Hematopoietic multipotent progenitor cell treated with erythropoietin and hydrocortisone succinate and interleukin-3 and kit ligand, for 4 days (in vitro differentiated cells): ENCODE results near the gene AQP10.
"Not testable (repeated sequence)": the region's sequence is repeated elsewhere in the genome, so short reads cannot be mapped to it uniquely, and the experiment has no call there.

Source experiments
- DNase-seq: peaks from one replicate; pipeline ENCODE4 v3.0.0-alpha.2; 2015

Gene AQP10

GRCh38 chr1:154320882-154321608, at the start of gene AQP10:
Gene AQP10 (plus strand): TSS chr1:154321093. CDS start chr1:154321156, 63 bp downstream.
- peak; percentile 93 for DNase-seq

DNA sequence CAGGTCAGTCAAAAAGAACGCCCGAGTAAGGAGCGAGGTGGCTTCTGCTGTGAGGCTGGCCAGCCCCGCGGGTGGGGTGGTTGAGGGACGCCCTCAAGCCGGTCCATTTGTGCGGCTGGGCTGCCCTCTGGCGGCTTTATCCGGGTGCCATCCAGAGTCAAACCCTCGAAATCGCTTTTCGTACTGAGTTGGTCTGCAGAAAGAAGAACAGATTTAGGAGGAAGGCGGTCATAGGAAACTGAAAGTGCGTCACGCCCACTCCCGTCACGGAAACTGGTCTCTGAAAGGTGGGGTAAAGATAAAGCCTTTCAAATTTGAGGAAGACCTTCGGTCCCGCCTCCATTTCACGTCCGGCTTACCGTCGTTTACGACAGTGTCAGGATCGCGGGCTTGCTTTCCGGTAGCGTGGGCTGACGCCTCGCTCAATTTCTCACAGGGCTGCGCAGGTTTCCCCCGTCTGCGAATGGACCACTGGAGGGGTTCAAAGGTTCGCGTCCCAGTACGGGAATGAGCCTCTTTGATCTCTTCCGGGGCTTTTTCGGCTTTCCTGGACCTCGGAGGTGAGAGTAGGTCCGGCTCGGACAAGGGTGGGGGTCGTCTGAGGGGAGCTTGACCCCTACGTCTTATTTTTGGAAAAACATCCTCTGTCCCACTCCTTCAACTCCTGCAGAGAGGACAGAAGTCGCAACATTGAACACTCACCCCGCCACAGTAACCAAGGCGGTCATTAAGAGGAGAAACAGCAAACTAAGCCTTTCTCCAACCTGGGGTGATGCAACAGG, 48.5 kb upstream of the AQP10 start, which contains the start of gene HAX1:
HAX1 (plus strand) TSS at position 413 of the 782 bp plus-strand sequence; CDS start at position 508, 95 bp downstream.
- DNase-seq, result peak; percentile 99

GRCh38 chr1:154272999-154273563, 47.8 kb upstream of the AQP10 start:
- no peak for DNase-seq

DNA sequence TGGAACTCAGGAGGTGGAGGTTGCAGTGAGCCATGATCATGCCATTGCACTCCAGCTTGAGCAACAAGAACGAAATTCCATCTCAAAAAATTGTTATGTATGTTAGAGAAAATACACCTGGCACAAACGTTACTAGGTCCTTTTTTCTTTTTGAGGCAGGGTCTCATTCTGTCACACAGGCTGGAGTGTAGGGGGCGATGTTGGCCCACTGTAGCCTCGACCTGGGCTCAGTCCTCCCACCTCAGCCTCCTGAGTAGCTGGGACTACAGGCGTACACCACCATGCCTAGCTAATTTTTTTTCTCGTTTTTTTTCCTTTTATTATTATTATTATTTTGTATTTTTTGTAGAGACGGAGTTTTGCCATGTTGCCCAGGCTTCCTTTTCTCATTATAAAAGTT, 44.1 kb upstream of the AQP10 start:
- peak; percentile 53 for DNase-seq

DNA sequence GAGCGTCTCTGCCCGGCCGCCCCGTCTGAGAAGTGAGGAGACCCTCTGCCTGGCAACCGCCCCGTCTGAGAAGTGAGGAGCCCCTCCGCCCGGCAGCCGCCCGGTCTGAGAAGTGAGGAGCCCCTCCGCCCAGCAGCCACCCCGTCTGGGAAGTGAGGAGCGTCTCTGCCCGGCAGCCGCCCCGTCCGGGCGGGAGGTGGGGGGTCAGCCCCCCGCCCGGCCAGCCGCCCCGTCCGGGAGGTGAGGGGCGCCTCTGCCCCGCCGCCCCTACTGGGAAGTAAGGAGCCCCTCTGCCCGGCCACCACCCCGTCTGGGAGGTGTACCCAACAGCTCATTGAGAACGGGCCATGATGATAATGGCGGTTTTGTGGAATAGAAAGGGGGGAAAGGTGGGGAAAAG, 33.3 kb upstream of the AQP10 start:
- DNase-seq, result not testable (repeated sequence)

DNA sequence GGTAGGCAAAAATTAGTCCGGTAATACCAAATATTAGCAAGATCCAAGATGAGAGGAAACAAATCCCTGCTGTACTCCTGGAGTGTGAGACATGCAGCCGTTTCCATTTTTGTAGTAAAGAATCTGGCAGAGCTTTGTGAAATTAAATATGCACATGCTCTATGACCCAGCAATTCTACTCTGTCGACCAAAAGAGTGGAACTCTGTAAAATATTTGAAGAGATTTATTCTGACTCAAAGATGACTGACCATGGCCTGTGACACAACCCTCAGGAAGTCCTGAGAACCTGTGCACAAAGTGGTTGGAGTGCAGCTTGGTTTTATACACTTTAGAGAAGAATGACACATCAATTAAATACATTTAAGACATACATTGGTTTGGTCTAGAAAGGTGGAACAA, 32.2 kb upstream of the AQP10 start:
- DNase-seq, result no peak

DNA sequence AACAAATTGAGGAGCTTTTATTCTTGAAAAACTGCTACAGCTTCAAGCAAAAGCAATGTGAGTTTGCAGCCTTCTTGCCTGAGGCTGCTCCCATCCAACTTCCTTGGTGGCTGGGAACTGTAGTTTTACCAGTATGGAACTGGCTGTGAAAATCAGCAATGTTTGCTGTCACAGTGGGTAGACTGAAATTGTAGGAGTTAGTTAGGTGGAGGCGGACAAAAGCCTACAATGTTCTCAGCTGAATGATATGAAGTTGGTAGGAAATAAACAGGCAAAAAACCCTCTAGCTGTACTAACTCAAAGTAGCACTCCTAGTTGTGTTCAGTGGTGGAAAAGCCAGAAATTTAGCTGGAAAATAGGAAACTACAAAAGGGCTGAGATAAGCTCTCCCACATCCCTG, 30.0 kb upstream of the AQP10 start:
- no peak for DNase-seq

DNA sequence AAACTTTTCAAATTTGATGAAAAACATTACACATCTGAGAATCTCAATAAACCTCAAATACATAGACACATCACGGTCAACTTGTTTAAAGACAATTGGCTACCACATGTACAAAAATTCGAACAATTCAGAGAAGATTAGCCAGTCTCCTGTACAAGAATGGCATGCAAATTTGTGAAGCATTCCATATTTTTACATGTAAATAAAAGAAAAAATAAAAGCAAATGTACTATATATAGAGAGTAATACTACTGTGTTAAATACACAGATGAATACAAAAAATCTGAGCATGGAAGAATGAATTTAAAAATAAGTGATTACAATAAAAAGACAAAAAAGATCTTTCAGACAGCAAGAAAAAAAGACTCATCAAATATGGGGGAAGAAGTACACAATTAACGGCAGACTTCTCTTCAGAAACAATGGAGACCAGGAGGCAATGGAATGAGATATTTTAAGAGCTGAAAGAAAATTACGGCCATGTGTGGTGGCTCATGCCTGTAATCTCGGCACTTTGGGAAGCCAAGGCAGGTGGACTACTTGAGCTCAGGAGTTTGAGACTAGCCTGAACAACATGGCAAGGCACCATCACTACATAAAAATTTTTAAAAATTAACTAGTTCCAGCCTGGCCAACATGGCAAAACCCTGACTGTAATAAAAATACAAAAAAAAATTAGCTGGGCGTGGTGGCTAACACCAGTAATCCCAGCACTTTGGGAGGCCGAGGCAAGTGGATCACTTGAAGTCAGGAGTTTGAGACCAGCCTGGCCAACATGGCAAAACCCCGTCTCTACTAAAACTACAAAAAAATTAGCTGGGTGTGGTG, 25.3 kb upstream of the AQP10 start:
- peak; percentile 43 for DNase-seq

DNA sequence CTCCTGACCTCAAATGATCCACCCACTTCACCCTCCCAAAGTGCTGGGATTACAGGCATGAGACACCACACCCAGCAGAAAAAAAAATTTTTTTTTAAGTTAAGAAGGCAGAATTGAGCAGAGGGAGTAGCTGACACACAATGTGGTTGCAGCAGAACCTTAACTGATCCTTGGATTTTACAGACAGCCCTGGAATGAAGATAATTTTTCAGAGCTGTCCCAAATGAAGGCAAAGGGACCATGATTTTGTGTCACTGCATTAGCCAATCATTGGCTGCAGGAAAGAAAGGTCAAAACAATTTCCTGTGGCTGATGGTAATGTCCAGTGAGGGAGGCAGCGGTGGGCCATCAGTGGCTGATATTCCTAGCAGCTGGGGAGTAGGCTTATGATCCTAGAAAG, 19.3 kb upstream of the AQP10 start:
- DNase-seq, result no peak

- DNase-seq, result no peak
These were observed 16.1 kb upstream of the AQP10 start for GRCh38 chr1:154304664-154305337.

DNA sequence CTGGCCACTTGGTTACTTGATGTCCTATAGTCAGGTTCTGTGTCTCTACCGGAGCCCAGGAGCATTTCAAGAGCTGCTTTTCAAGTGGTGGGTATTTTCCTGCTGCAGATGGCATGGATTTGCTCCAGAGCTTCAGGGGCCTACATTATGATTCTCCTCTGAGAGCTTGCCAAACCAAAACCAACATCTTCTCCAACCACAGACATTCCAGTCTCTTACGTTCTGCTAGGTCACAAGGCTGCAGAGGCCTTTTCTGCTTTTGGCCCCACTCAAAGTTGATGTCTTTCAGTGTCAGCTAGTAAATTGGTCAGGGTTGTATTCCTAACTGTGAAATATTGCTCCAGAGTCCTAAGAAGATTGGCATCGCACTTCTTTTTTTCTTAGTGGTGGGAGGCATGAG, 14.7 kb upstream of the AQP10 start:
- no peak for DNase-seq

DNA sequence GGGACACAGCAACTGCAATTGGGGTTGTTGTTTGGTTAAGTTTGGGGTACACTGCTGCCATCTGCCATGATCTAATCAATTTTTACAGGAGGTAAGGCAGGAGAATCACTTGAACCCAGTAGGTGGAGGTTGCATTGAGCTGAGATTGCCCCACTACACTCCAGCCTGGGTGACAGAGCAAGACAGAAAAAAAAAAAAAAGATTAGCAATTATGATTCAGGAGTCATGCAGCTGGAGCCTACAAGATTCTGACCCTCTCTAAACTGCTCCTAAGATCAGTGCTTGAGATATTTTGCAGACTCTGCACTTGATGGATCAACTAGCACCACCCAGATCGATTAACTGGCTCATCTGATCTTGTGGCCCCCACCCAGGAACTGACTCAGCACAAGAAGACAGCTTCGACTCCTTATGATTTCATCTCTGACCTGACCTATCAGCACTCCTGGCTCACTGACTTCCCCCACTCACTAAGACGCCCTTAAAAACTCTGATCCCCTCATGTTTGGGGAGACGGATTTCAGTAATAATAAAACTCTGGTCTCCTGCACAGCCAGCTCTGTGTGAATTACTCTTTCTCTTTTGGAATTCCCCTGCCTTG, 13.1 kb upstream of the AQP10 start:
- not testable (repeated sequence) for DNase-seq

- not testable (repeated sequence) for DNase-seq
These were observed 11.8 kb upstream of the AQP10 start for GRCh38 chr1:154309136-154309535.

GRCh38 chr1:154312229-154313065, 8.4 kb upstream of the AQP10 start:
- DNase-seq, result not testable (repeated sequence)

DNA sequence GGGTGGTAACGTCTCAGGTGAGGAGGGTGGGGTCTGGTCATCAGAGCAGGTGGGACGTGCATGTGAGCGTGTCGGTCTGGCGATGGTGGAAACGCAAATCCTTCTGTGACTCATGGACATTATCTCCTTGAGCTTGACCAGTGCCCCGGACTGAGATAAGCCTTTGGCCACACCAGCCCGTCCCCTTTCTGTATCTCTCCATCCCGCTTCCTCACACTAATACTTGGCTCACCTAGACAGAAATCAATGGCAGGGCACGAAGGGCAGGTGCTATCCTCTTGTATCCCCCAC, 7.9 kb upstream of the AQP10 start:
- no peak for DNase-seq

DNA sequence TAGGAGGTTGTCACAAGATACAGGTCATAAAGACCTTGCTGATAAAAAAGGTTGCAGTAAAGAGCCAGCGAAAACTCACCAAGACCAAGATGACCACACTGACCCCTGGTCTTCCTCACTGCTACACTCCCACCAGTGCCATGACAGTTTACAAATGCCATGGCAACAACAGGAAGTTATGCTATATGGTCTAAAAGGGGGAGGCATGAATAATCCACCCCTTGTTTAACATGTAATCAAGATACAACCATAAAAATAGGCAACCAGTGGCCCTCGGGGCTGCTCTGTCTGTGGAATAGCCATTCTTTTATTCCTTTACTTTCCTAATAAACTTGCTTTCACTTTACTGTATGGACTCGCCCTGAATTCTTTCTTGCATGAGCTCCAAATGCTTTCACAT, 6.7 kb upstream of the AQP10 start:
- not testable (repeated sequence) for DNase-seq

DNA sequence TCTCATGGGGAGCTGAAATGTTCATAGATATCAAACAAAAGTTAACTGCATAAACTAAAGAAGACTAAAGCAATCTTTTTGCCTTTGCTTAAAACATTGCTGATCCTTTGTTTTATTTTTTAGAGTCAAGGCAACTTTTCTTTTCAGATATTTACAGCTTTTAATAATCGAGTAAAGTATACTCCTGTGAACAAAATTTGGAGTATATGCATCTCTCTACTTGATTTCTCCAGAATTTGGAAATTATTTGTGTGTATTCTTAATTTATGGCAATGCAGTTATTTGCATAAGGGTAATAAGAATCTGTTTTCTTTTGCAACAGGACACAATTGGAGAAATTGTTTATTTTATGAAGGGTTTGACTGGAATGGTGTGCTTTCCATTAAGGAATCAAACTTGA, 4.2 kb upstream of the AQP10 start:
- peak; percentile 30 for DNase-seq

DNA sequence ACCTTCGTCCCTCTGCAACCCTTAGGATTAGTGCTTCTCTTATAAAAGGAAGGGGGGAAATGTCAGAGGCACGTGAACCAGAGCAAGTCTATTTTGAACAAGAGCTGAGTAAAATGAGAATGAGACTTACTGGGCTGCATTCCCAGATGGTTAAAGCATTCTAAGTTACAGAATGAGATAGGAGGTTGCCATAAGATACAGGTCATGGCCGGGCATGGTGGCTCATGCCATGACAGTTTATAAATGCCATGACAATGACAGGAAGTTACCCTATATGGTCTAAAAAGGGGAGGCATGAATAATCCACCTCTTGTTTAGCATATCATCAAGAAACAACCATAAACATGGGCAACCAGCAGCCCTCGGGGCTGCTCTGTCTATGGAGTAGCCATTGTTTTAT, 2.5 kb upstream of the AQP10 start:
- no peak for DNase-seq

DNA sequence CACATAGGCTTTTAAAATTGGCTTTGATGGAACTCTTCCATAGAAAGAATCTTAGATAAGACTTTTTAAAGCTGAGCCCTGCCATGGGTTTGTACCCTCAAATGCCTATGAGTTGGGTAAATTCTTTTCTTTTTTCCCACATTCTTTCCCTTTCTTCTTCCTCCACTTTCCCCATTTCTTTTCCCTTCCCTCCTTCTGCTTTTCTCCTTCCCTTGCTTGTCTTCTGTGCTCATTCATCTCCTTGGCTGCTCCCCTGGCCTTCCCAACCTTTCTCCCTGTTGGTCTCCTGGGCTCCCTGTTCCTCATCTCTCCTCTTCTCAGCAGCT, 679 bp downstream of the AQP10 start:
- not testable (repeated sequence) for DNase-seq

GRCh38 chr1:154323493-154323892, 2.6 kb downstream of the AQP10 start:
- DNase-seq, result no peak

DNA sequence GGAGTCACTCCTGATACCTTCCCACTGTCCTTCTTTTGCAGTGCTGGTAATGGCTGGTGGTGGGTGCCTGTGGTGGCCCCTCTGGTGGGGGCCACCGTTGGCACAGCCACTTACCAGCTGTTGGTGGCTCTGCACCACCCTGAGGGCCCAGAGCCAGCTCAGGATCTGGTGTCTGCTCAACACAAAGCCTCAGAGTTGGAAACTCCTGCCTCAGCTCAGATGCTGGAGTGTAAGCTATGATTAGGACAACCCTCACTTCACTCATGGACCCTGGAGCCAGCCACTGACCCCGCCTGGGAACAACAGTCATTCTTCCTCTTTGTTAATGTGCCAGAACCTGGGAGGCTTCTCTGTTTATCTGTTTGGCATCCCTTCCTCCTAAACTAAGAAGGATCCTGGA, 3.3 kb downstream of the AQP10 start:
- no peak for DNase-seq
